HG02852 (cell line): ENCODE results near the gene ZNF423.

ENCODE experiments used
- ATAC-seq: cut with Tn5 transposase; IDR thresholded peaks from one replicate; pipeline ENCODE4 v1.9.1; 2021; ENCODE audit warnings: mild to moderate bottlenecking, moderate library complexity; ENCODE audit not compliant: unreplicated experiment

Gene ZNF423

DNA sequence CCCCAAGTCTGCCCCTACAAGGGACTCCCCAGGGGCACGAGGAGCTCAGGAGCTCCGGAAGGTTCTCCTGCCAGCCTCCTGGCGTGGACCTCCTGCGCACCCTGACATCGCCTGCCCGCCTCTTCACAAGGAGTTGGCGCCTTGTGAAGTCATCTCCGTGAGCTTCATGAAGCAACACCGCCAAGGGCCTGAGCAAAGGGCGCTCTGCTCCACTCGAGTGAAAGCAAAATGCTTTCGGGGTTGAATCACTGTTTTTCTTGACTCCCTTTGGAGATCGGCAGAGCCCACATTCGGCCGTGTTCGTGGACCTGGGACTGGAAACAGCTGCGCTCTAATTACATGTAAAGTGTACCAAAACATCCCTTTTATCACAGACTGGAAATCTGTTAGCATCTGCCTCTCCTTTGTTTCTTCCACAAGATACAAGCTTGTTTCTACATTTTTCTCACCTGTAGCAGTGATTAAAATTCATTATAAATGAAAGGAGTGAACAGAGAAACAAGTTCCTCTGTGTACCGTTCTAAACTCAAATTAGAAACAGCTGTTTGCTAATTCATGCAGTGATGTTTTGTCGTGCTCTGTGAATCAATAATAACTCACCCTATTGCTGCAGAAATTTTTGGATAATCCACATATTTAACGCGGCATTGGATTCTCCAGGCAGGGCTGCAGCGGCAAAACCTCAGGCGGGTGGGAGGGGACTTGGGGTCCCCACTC, 203.3 kb downstream of the ZNF423 start:
- ATAC-seq: no peak

DNA sequence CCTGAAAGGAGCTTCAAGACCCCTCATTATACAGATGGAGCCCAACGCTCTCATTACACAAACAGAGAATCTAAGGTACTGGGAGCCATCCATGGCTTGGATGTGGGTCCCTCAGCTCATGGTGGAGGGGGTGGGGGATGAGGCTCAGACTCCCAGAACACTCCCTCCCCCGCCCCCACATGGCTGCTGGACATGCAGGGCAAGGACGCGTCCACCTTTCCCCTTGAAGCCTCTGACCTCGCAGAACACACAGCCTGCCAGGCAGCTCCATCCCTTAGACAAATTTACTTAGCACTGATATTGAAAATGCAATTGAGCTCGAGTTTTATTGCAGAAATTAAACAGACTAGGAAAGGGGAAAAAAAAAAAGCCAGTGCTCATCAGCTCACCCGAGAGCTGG, 203.9 kb downstream of the ZNF423 start:
- ATAC-seq: no peak

- no peak for ATAC-seq
These were observed 204.7 kb downstream of the ZNF423 start for GRCh38 chr16:49651226-49651625.

GRCh38 chr16:49650603-49651002, 205.3 kb downstream of the ZNF423 start:
- ATAC-seq: no peak

DNA sequence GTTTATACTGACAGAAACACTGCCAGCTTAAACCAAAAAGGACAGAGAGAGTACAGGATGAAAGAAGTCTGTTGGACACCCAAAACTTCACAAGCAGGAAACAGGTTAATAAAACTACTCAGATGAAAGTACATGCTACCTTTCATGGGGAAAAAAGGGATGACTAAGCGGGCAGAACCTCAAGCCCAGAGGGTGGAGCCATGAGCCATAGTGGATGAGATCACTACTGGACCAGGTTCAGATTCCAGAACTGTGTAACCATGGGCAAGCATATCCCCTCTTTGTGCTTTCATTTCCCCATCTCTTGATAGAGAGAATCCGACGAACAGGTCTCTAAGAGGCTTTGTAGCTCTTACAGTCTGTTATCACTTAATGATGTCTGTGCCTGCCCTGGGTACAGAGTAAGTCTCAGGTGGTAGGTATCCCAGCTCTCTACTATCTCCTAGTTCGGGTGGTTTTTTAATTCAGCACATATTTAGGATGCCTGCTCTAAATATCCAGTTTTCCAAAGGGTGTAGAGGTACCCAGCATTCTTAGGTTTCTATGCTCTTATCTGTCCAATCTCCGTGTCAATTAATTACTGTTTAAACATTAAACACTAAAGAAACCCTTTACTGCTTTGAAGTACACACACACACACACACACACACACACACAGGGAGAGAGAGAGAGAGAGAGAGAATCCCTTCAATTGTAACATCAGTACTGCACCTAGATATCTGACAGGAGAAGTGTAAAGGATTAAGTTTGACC, 206.7 kb downstream of the ZNF423 start:
- ATAC-seq: no peak

DNA sequence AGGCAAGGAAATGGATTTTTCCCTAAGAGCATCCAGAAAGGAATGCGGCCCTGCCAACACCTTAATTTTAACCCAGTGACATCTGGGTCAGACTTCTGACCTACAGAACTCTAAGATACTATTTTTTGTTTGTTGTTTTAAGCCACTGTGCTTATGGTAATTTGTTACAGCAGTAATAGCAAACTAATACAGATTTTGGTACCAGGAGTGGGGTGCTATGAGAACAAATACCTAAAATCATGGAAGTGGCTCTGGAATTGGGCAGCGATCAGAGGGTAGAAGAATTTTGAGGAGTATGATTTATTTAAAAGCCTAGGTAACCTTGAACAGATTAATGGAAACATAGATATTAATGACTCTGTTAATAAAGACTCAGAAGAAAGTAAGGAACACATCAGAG, 208.2 kb downstream of the ZNF423 start:
- no peak for ATAC-seq

- no peak for ATAC-seq
These were observed 210.6 kb downstream of the ZNF423 start for GRCh38 chr16:49645263-49645662.

- no peak for ATAC-seq
These were observed 211.8 kb downstream of the ZNF423 start for GRCh38 chr16:49644145-49644463.

GRCh38 chr16:49643429-49644144, 212.3 kb downstream of the ZNF423 start:
- no peak for ATAC-seq

DNA sequence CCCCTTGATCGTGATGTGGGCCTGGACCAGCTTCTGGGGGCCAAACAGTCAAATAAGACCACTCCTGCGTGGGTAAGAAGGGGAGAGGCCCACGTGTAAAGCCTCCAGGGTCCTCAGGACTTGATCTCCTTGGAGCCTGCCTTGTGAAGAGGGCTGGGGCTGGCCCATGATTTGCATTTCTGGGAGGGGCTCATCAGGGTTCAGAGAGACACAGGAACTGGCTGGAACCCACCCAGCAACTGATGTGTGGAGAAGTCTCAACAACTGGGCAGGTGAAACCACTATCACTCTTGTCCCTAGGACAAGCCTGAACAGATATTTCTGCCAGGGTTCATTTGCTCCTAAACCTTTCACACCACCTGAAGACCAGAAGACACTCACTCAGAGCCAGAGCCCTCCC, 214.7 kb downstream of the ZNF423 start:
- ATAC-seq: no peak

GRCh38 chr16:49640581-49640980, 215.3 kb downstream of the ZNF423 start:
- no peak for ATAC-seq

DNA sequence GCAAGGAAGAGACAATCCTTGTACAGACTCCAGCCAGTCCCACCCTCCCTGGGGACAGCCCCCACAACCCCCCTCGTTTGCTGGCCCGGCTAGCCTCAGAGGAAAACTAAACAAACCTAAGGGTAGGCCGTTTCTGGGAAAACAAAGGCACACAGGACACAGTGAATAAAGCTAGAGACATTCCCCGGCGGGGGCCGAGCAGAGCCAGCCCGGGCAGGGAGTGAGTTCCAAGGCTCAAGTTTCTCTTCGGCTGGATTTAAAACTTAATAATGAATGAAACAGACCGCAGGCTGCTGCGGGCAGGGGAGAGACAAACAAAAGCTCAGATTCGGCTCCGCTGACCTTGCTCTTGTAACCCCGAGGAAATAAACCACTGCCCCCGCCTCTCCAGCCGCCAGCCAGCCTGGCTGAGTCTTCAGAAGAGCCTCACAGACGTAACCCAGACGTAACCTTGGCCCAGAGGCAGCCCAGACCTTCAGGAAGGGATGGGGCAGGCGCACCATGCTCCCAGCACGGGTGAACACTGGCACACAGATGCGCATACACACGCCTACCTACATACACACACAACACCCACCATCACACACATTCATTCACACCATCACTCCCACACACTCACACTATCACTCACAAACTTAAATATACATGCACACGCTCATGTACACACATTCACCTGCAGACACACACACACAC, 216.0 kb downstream of the ZNF423 start:
- no peak for ATAC-seq

DNA sequence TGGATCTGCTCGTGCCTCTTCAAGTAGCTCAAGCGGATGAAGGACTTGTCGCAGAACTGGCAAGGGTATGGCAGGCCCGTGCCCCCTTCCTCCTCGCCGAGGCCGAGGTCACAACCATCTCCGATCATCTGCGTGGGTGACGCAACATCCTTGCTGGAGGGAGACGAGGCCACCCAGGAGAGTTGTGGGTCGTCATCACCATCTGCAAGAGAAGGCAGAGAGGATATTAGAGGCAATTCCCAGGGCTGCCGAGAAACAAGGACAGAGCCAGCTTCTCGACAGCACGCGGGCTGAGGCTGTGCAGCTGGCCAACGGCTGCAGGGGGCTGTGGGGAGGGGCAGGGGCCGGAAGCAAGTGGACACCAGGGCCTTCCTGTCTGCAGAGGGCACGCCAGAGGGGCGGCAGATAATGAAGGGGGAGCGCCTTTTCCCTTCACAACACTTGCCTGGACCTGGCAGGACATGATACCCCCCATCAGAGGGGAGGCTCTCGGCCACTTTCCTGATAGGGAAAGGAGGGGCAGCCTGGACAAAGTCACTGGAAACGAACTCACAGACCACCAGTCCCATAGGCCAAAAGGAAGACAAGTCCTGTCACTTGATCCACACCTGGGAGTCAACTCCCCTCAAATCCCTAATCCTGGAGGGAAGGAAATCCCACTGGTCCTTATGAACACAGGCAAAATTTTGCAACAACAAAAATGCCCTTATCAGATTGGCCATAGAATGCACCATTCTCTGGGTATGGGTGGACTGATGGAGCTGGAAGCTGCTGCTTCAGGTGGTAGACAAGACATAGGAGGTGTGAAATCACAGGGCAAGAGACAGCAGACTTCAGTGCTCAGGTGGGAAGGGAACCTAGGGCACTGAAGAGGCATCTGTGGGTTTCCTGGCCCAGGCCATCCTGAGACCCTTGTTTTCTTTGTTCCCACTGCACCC, 217.0 kb downstream of the ZNF423 start:
- ATAC-seq: no peak

- no peak for ATAC-seq
These were observed 217.8 kb downstream of the ZNF423 start for GRCh38 chr16:49637933-49638672.

DNA sequence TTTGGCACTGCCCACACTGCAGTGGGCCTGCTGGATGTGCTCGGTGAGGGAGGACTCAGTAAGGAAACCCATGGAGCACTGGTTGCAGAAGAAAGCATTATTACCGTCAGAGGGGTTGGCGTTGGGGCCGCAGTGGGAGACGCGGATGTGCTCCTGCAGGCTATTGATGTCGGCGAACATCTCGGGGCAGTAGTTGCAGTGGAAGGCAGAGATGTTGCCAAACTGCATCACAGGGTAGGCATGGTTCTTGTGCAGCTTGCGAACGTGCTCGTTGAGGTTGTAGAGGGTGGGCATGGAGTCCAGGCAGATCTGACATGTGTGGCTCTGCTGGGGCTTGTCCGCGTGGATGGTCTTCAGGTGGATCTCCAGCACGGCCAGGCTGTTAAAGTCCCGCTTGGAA, 218.4 kb downstream of the ZNF423 start:
- ATAC-seq: no peak

GRCh38 chr16:49636608-49637007, 219.3 kb downstream of the ZNF423 start:
- no peak for ATAC-seq

DNA sequence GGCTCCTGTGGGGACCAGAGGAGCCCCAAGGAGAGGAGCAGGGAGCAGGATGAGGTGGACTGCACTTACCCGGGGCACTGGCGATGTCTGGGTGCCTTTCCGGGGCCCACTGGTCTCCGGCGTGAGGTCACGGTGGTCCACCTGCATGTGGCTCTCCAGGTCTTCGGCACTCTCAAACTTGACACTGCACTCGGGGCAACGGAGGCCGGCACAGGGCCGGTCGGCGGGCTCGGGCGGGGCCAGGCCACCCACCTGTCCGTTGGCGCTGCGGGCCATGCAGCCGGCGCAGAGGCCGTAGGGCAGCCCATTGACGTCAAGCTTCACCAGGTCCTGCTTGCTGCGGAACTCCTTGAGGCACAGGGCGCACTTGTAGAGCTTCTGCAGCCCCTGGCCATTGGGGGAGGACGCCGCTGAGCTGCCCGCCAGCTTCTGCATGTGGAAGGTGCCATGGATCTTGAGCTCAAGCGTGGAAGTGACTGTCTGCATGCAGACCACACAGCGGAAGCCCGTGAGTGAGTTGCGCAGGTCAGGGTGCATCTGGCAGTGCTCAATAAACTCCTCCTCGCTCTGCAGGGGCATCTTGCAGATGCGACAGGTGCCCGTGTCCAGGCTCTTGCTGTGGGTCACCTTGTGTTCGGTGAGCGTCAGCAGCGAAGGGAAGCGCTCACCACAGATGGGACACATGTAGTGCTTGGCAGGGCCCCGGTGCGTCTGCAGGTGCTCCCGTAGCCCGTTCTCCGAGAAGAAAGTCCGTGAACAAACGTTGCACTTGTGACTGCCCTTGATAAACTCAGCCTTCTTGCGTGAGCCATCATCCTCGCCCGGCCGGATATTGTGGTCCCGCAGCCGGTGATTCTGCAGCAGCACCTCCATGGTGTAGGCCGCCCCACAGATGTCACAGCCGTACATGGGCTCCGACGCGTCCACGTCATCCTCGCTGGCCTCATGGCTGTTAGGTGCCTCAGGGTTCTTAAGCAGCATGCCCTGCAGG, 220.0 kb downstream of the ZNF423 start:
- ATAC-seq: no peak

DNA sequence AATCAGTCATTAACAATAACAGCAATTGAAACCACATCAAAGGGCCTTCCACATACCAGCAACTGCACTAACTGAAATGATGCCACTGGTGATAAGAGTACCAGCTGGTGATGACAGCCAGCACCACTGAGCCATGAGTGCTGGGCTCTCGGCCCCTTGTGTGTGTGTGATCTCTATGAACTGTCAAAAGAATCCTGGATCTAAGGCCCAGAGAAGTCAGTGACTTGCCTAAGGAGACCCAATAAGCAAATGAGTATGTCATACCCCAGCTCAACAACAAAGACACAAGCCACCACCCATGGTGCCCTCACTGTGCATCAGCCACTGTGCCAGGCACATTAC, 220.9 kb downstream of the ZNF423 start:
- no peak for ATAC-seq
